Thyroid gland (tissue), 4 donors: Measurements from ENCODE around the gene BHMT2.

Experiments
- CTCF ChIP-seq, 6 experiments: fragments of 200-600 bp in 3 of 6; fragments of 450-650 bp in 3 of 6; sonication (generic) in 3 of 6; IDR thresholded peaks; one replicate each; pipeline ENCODE4 v1.5.1; 2016 to 2019; ENCODE audit warnings: antibody characterized with exemption in 6 of 6, mild to moderate bottlenecking in 2 of 6, inconsistent platforms in 1 of 6, moderate library complexity in 1 of 6
- POLR2A ChIP-seq, 2 donors: fragments of 450-650 bp; IDR thresholded peaks; one replicate each; pipeline ENCODE4 v1.6.1; 2017; ENCODE audit warnings: antibody characterized with exemption in 2 of 2, mild to moderate bottlenecking in 2 of 2, moderate library complexity in 1 of 2

DNA sequence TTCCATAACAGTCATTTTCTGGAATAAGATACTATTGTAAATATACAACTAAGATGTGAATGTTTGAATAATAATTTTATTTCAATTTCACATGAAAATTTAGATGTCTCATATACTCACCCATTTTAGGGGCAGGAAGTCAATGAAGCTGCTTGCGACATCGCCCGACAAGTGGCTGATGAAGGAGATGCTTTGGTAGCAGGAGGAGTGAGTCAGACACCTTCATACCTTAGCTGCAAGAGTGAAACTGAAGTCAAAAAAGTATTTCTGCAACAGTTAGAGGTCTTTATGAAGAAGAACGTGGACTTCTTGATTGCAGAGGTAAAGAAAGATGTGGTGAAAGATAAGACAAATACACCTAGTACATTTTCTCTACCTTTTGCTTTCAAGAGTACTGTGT, 50.7 kb downstream of the BHMT2 start:
- TF ChIP-seq POLR2A (IDR thresholded peaks at IDR 0.05) (no peak), CTCF (IDR thresholded peaks at IDR 0.05) (no peak)
